WTC11 (cell line): ENCODE measurements around the gene HOXB3. TPM values are rescaled to one million over a fixed set of nuclear protein-coding genes. Genes with fewer than 3 reads are reported as not detected.
A peak's percentile ranks its signal among the peaks of the same experiment; 100 is the strongest.

Experiments
- ATAC-seq: fragments of 200-7000 bp; cut with Tn5 transposase; 2 replicates; pipeline ENCODE4 v1.10.0; 2021; ENCODE audit warnings: mild to moderate bottlenecking, moderate library complexity
- CTCF ChIA-PET: fragments of 300-600 bp; sonication (Branson Sonifier 250); formaldehyde crosslinking; loops from one replicate; lab custom pipeline; 2021; ENCODE audit warnings: antibody characterized with exemption; lab: Charles Lee
- POLR2A ChIA-PET: fragments of 350-600 bp; sonication (Branson Sonifier 250); formaldehyde crosslinking; loops from one replicate; lab custom pipeline; 2021; ENCODE audit warnings: antibody characterized with exemption; lab: Charles Lee
- DNase-seq: peaks from one replicate; pipeline ENCODE4 v3.0.0; 2021; ENCODE audit warnings: low spot score
- H3K27ac Mint-ChIP-seq: 2 replicates; pipeline ENCODE4 v1.8.0; 2021; ENCODE audit warnings: mixed read lengths
- H3K27me3 Mint-ChIP-seq: 2 replicates; pipeline ENCODE4 v1.8.0; 2021; ENCODE audit warnings: low read depth, mild to moderate bottlenecking, moderate library complexity, mixed read lengths
- H3K36me3 Mint-ChIP-seq: 2 replicates; pipeline ENCODE4 v1.8.0; 2021; ENCODE audit warnings: mixed read lengths
- H3K4me1 Mint-ChIP-seq: 2 replicates; pipeline ENCODE4 v1.8.0; 2022; ENCODE audit warnings: mixed read lengths
- H3K4me3 Mint-ChIP-seq: 2 replicates; pipeline ENCODE4 v1.8.0; 2021; ENCODE audit warnings: mild to moderate bottlenecking, moderate library complexity, mixed read lengths
- H3K9me3 Mint-ChIP-seq: 2 replicates; pipeline ENCODE4 v1.8.0; 2021; ENCODE audit warnings: mixed read lengths
- CTCF ChIP-seq: fragments of 200-600 bp; IDR thresholded peaks from 2 replicates; pipeline ENCODE4 v1.8.0; 2022; ENCODE audit warnings: antibody characterized with exemption
- E2F4 ChIP-seq: sonication (generic); formaldehyde crosslinking; IDR thresholded peaks from 2 replicates; pipeline ENCODE4 v1.8.1; 2022; ENCODE audit warnings: low read depth, mild to moderate bottlenecking, moderate library complexity, missing genetic modification reagents, borderline replicate concordance
- ELF4 ChIP-seq: sonication (generic); formaldehyde crosslinking; IDR thresholded peaks from 2 replicates; pipeline ENCODE4 v1.8.1; 2022; ENCODE audit warnings: low read depth, mild to moderate bottlenecking, moderate library complexity, missing genetic modification reagents
- EMX1 ChIP-seq: fragments of 250-450 bp; sonication (Bioruptor Pico); IDR thresholded peaks from 2 replicates; pipeline ENCODE4 v1.8.0; 2021; ENCODE audit warnings: mild to moderate bottlenecking
- ETV6 ChIP-seq: sonication (generic); formaldehyde crosslinking; IDR thresholded peaks from 2 replicates; pipeline ENCODE4 v1.8.1; 2022; ENCODE audit warnings: mild to moderate bottlenecking, missing genetic modification reagents
- GTF2I ChIP-seq: fragments of 250-450 bp; sonication (Bioruptor Pico); conservative IDR thresholded peaks from 2 replicates; pipeline ENCODE4 v1.4.0; 2021; ENCODE audit warnings: mild to moderate bottlenecking
- KAT7 ChIP-seq: sonication (generic); formaldehyde crosslinking; IDR thresholded peaks from 2 replicates; pipeline ENCODE4 v1.8.1; 2023; ENCODE audit warnings: missing genetic modification reagents, mild to moderate bottlenecking, borderline replicate concordance
- MYBL2 ChIP-seq: sonication (generic); formaldehyde crosslinking; IDR thresholded peaks from 2 replicates; pipeline ENCODE4 v1.8.1; 2023; ENCODE audit warnings: mild to moderate bottlenecking, moderate library complexity, missing genetic modification reagents
- NR2C2 ChIP-seq: sonication (generic); formaldehyde crosslinking; IDR thresholded peaks from 2 replicates; pipeline ENCODE4 v1.8.0; 2022; ENCODE audit warnings: mild to moderate bottlenecking, missing genetic modification reagents
- SMAD3 ChIP-seq: sonication (generic); formaldehyde crosslinking; IDR thresholded peaks from 2 replicates; pipeline ENCODE4 v1.8.0; 2022; ENCODE audit warnings: missing genetic modification reagents, mild to moderate bottlenecking, borderline replicate concordance
- SMAD4 ChIP-seq: sonication (generic); formaldehyde crosslinking; IDR thresholded peaks from 2 replicates; pipeline ENCODE4 v1.8.0; 2022; ENCODE audit warnings: mild to moderate bottlenecking, missing genetic modification reagents
- TEAD1 ChIP-seq: sonication (generic); formaldehyde crosslinking; IDR thresholded peaks from 2 replicates; pipeline ENCODE4 v1.8.0; 2022; ENCODE audit warnings: mild to moderate bottlenecking, missing genetic modification reagents
- ZNF121 ChIP-seq: sonication (generic); formaldehyde crosslinking; IDR thresholded peaks from 2 replicates; pipeline ENCODE4 v1.8.0; 2023; ENCODE audit warnings: missing genetic modification reagents
- ZNF138 ChIP-seq: sonication (generic); formaldehyde crosslinking; conservative IDR thresholded peaks from 2 replicates; pipeline ENCODE4 v1.8.1; 2022; ENCODE audit warnings: mild to moderate bottlenecking, moderate library complexity, missing genetic modification reagents
- ZNF219 ChIP-seq: sonication (generic); formaldehyde crosslinking; IDR thresholded peaks from 2 replicates; pipeline ENCODE4 v1.8.0; 2023; ENCODE audit warnings: missing genetic modification reagents, mild to moderate bottlenecking, borderline replicate concordance
- ZNF396 ChIP-seq: fragments of 250-450 bp; sonication (Bioruptor Pico); IDR thresholded peaks from 2 replicates; pipeline ENCODE4 v1.8.0; 2021; ENCODE audit warnings: mild to moderate bottlenecking, moderate library complexity, borderline replicate concordance
- ZNF416 ChIP-seq: fragments of 250-450 bp; sonication (Bioruptor Pico); IDR thresholded peaks from 2 replicates; pipeline ENCODE4 v1.9.0; 2021; ENCODE audit warnings: mild to moderate bottlenecking, inconsistent platforms
- ZNF423 ChIP-seq: fragments of 250-450 bp; sonication (Bioruptor Pico); IDR thresholded peaks from 2 replicates; pipeline ENCODE4 v2.1.2; 2022; ENCODE audit warnings: mild to moderate bottlenecking, moderate library complexity
- total RNA-seq: library from RNA; stranded (reverse); gene quantifications from 3 replicates; pipeline ENCODE4 v1.2.3, GENCODE V29; 2021
- TF ChIP-seq, protein P1 (sequence below): fragments of 250-450 bp; sonication (Bioruptor Pico); IDR thresholded peaks from 2 replicates; pipeline ENCODE4 v1.8.0; 2021; ENCODE audit warnings: mild to moderate bottlenecking
- TF ChIP-seq, protein P2 (sequence below): sonication (generic); formaldehyde crosslinking; IDR thresholded peaks from 2 replicates; pipeline ENCODE4 v1.8.1; 2023; ENCODE audit warnings: mild to moderate bottlenecking, missing genetic modification reagents
- TF ChIP-seq, protein P3 (sequence below): sonication (generic); formaldehyde crosslinking; IDR thresholded peaks from 2 replicates; pipeline ENCODE4 v1.8.1; 2023; ENCODE audit warnings: mild to moderate bottlenecking, missing genetic modification reagents, moderate library complexity
- TF ChIP-seq, protein P4 (sequence below): sonication (generic); formaldehyde crosslinking; IDR thresholded peaks from 2 replicates; pipeline ENCODE4 v1.8.0; 2022; ENCODE audit warnings: mild to moderate bottlenecking, missing genetic modification reagents
- TF ChIP-seq, protein P5 (sequence below): sonication (generic); formaldehyde crosslinking; IDR thresholded peaks from 2 replicates; pipeline ENCODE4 v1.8.0; 2023; ENCODE audit warnings: missing genetic modification reagents, mild to moderate bottlenecking, borderline replicate concordance

The HOXB3 gene
- total RNA-seq, 1 experiment from 2014 or later: 0.09 TPM

DNA sequence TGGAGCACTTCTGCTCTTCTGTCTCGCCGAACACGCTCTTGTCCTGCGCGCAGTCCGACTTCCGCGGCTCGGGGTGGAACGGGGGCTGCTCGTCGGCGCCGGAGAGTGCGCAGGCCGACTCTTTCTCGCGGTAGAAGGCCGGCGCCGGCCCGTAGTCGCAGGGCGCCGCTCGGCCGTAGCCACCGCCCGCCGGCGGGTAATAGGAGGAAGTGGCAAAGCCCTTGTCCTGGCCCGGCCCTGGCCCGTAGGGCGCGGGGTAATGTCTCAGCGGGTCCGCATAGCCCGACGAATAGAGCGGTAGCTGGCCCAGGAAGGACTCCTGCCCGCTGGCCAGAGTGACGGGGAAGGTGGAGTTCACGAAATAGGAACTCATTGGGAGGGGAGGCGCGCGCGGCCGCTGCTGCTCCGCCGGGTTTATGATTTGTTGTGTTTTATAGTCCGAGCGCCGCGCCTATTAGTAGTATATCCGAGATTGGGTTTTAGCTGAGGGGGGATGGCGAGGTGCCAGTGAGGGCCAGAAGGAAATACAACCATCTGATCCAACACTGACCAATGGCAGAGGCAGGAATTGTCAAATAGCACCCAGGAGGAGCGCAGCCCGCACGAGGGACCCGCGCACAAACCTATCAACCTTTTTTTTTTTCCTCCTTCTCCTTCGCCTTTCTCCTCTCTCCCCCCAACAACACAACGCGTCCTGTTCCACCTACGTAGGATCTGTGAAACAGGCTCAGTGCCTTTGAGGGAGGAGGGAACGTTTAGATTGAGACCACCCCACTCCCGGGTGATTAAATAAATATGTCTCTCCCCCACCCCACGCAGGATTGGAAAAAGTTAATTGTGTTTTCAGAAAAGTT lies 8.0 kb upstream of the HOXB3 start:
- ATAC-seq: peak; percentile 12
- peak overlapping the region; percentile 38 for H3K4me3 Mint-ChIP-seq
- H3K4me1 Mint-ChIP-seq: peaks cover 44% of the 10 kb centered on the region
- ChIA-PET POLR2A (interaction anchor here (0.8 kb wide), 1 partner anchor 63 kb away, joined by 5 read pairs; no protein-coding TSS in a partner anchor), CTCF (interaction anchor here (1.5 kb wide), 1 partner anchor 15 kb away, joined by 5 read pairs; no protein-coding TSS in a partner anchor)
- TF ChIP-seq ZNF138 (CRISPR knock-in tag) (no peak), MYBL2 (CRISPR knock-in tag) (no peak), KAT7 (CRISPR knock-in tag) (0 out of 2 replicates have a peak, but pooled peaks have one; percentile 34), TEAD1 (no peak), GTF2I (CRISPR knock-in tag) (no peak), ZNF423 (CRISPR knock-in tag) (no peak), ELF4 (CRISPR knock-in tag) (no peak), ZNF219 (CRISPR knock-in tag) (no peak), ZNF121 (CRISPR knock-in tag) (peak; percentile 23; the same call in 1 of the 2 replicates)
- TF ChIP-seq, protein P1, sequence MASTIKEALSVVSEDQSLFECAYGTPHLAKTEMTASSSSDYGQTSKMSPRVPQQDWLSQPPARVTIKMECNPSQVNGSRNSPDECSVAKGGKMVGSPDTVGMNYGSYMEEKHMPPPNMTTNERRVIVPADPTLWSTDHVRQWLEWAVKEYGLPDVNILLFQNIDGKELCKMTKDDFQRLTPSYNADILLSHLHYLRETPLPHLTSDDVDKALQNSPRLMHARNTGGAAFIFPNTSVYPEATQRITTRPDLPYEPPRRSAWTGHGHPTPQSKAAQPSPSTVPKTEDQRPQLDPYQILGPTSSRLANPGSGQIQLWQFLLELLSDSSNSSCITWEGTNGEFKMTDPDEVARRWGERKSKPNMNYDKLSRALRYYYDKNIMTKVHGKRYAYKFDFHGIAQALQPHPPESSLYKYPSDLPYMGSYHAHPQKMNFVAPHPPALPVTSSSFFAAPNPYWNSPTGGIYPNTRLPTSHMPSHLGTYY: no peak
- TF ChIP-seq, protein P2, sequence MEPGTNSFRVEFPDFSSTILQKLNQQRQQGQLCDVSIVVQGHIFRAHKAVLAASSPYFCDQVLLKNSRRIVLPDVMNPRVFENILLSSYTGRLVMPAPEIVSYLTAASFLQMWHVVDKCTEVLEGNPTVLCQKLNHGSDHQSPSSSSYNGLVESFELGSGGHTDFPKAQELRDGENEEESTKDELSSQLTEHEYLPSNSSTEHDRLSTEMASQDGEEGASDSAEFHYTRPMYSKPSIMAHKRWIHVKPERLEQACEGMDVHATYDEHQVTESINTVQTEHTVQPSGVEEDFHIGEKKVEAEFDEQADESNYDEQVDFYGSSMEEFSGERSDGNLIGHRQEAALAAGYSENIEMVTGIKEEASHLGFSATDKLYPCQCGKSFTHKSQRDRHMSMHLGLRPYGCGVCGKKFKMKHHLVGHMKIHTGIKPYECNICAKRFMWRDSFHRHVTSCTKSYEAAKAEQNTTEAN (CRISPR knock-in tag): no peak
- TF ChIP-seq, protein P3, sequence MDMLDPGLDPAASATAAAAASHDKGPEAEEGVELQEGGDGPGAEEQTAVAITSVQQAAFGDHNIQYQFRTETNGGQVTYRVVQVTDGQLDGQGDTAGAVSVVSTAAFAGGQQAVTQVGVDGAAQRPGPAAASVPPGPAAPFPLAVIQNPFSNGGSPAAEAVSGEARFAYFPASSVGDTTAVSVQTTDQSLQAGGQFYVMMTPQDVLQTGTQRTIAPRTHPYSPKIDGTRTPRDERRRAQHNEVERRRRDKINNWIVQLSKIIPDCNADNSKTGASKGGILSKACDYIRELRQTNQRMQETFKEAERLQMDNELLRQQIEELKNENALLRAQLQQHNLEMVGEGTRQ (CRISPR knock-in tag): no peak
- H3K27ac Mint-ChIP-seq: no peak overlapping the region
- H3K9me3 Mint-ChIP-seq: no peaks in the 10 kb centered on the region
- peaks cover 100% of the 10 kb centered on the region; the same call in 1 of the 2 replicates for H3K27me3 Mint-ChIP-seq
- no peak for DNase-seq
- peaks cover 2% of the 10 kb centered on the region; the same call in 1 of the 2 replicates for H3K36me3 Mint-ChIP-seq

DNA sequence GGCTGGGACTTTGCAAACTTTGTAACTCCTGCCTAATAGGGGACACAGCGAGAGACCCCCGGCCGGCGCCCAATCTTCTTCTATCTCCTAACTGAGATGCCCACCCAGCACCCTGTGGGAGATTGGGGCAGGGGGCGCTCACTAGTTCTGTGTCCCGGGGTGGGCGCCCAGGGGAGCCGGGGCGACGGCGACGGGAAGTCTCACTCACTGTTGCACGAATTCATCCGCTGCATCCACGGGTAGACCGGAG lies 7.4 kb upstream of the HOXB3 start:
- ChIA-PET POLR2A (no interaction called here), CTCF (interaction anchor here (1.5 to 1.6 kb wide), 2 partner anchors 16 to 39 kb away, joined by 3 to 5 read pairs; no protein-coding TSS in a partner anchor)
- DNase-seq (no peak), ATAC-seq (no peak)
- peaks cover 100% of the 10 kb centered on the region; the same call in 1 of the 2 replicates for H3K27me3 Mint-ChIP-seq
- no peaks in the 10 kb centered on the region for H3K9me3 Mint-ChIP-seq
- peaks cover 49% of the 10 kb centered on the region for H3K4me1 Mint-ChIP-seq
- peaks cover 2% of the 10 kb centered on the region; the same call in 1 of the 2 replicates for H3K36me3 Mint-ChIP-seq
- TF ChIP-seq, protein P4, sequence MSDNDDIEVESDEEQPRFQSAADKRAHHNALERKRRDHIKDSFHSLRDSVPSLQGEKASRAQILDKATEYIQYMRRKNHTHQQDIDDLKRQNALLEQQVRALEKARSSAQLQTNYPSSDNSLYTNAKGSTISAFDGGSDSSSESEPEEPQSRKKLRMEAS (CRISPR knock-in tag): no peak
- no peak for TF ChIP-seq ZNF416 (CRISPR knock-in tag)
- no peak for TF ChIP-seq ETV6 (CRISPR knock-in tag)
- no peak for TF ChIP-seq NR2C2 (CRISPR knock-in tag)
- TF ChIP-seq CTCF: no peak
- TF ChIP-seq ZNF219 (CRISPR knock-in tag): no peak
- no peak for TF ChIP-seq E2F4 (CRISPR knock-in tag)
- TF ChIP-seq ZNF396 (CRISPR knock-in tag): no peak
- TF ChIP-seq SMAD4: no peak
- no peak for TF ChIP-seq ELF4 (CRISPR knock-in tag)
- TF ChIP-seq SMAD3 (CRISPR knock-in tag): no peak
- TF ChIP-seq, protein P5, sequence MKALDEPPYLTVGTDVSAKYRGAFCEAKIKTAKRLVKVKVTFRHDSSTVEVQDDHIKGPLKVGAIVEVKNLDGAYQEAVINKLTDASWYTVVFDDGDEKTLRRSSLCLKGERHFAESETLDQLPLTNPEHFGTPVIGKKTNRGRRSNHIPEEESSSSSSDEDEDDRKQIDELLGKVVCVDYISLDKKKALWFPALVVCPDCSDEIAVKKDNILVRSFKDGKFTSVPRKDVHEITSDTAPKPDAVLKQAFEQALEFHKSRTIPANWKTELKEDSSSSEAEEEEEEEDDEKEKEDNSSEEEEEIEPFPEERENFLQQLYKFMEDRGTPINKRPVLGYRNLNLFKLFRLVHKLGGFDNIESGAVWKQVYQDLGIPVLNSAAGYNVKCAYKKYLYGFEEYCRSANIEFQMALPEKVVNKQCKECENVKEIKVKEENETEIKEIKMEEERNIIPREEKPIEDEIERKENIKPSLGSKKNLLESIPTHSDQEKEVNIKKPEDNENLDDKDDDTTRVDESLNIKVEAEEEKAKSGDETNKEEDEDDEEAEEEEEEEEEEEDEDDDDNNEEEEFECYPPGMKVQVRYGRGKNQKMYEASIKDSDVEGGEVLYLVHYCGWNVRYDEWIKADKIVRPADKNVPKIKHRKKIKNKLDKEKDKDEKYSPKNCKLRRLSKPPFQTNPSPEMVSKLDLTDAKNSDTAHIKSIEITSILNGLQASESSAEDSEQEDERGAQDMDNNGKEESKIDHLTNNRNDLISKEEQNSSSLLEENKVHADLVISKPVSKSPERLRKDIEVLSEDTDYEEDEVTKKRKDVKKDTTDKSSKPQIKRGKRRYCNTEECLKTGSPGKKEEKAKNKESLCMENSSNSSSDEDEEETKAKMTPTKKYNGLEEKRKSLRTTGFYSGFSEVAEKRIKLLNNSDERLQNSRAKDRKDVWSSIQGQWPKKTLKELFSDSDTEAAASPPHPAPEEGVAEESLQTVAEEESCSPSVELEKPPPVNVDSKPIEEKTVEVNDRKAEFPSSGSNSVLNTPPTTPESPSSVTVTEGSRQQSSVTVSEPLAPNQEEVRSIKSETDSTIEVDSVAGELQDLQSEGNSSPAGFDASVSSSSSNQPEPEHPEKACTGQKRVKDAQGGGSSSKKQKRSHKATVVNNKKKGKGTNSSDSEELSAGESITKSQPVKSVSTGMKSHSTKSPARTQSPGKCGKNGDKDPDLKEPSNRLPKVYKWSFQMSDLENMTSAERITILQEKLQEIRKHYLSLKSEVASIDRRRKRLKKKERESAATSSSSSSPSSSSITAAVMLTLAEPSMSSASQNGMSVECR (CRISPR knock-in tag): no peak
- TF ChIP-seq GTF2I (CRISPR knock-in tag): no peak
- no peak for TF ChIP-seq EMX1 (CRISPR knock-in tag)
- no peak overlapping the region for H3K27ac Mint-ChIP-seq
- peak overlapping the region; percentile 38 for H3K4me3 Mint-ChIP-seq
